Measurements from ENCODE around the gene VPS13D.

- TF ChIP-seq, protein P1, sequence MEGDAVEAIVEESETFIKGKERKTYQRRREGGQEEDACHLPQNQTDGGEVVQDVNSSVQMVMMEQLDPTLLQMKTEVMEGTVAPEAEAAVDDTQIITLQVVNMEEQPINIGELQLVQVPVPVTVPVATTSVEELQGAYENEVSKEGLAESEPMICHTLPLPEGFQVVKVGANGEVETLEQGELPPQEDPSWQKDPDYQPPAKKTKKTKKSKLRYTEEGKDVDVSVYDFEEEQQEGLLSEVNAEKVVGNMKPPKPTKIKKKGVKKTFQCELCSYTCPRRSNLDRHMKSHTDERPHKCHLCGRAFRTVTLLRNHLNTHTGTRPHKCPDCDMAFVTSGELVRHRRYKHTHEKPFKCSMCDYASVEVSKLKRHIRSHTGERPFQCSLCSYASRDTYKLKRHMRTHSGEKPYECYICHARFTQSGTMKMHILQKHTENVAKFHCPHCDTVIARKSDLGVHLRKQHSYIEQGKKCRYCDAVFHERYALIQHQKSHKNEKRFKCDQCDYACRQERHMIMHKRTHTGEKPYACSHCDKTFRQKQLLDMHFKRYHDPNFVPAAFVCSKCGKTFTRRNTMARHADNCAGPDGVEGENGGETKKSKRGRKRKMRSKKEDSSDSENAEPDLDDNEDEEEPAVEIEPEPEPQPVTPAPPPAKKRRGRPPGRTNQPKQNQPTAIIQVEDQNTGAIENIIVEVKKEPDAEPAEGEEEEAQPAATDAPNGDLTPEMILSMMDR (IDR thresholded peaks at IDR 0.05 in 8 of 11, conservative IDR thresholded peaks at IDR 0.05 in 3 of 11) = no peak
- TF ChIP-seq POLR2A (IDR thresholded peaks at IDR 0.05) = no peak
Observed at GRCh38 chr1:12301518-12302237, 71.8 kb downstream of the VPS13D start.
